ENCODE results near the gene DRG2. TPM values are rescaled to one million over a fixed set of nuclear protein-coding genes. Genes with fewer than 3 reads are reported as not detected.

DRG2 gene
- total and polyA plus RNA-seq, 2 donors (not counting 3 experiments of a cell fraction or from before 2014, with no cell fraction given): 50.2 to 60.4 TPM

DNA sequence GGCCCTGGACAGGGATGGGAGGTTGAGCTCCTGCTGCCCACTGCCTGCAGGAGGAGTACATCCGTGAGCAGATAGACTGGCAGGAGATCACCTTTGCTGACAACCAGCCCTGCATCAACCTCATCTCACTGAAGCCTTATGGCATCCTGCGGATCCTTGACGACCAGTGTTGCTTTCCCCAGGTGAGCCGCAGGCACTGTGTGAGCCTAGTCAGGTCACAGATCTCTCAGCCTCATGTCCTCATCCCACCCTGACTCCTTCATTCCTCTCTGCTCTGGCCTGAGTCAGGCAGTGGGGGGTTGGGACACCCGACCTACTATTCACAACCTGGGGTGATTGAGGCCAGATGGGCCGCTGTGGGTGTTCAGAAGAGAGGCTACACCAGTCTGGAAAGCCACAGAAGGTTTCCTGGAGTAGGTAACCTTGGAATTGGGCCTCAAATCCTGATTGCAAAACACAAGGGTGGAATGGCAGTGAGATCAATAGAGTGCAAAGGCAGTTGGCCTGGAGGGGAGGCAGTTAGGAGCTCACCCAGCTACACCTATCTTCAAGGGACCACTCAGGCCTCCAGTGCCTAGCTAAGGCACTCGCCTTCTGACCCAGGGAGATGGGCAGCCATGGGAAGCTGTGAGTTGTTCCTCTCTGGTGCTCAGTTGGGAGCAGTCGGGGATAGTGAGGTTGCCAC, 50.5 kb downstream of the DRG2 start:
- no peak for DNase-seq (ENCODE audit: low read depth, low spot score)
- FAIRE-seq: no peak
- dilution Hi-C loops (cut with MboI; ENCODE audit: extremely low pct_ligation_motif_present, low sequenced_read_pairs): no loop called here
- Histone ChIP-seq H3K9me1 (replicated peaks; ENCODE audit: control insufficient read depth, extremely low read depth, insufficient read depth, low read length) (no peaks in the 10 kb centered on the region), H3K9me3 (replicated peaks; ENCODE audit: control insufficient read depth, insufficient read depth, low read length) (no peaks in the 10 kb centered on the region), H3K4me2 (ENCODE audit: insufficient read depth, low read length) (no peak overlapping the region), H3K27ac (ENCODE audit: insufficient read depth, low read depth, low read length) (no peak overlapping the region), H3K36me3 (ENCODE audit: control insufficient read depth in 2 of 2, extremely low read depth in 1 of 2, insufficient read depth in 2 of 2, low read length in 2 of 2) (no peaks in the 10 kb centered on the region), H3K27me3 (ENCODE audit: control insufficient read depth in 2 of 2, insufficient read depth in 2 of 2, low read length in 2 of 2) (no peaks in the 10 kb centered on the region), H3K4me1 (ENCODE audit: control insufficient read depth, extremely low read depth, insufficient read depth, low read length) (no peaks in the 10 kb centered on the region), H3K4me3 (replicated peaks in 1 of 3; ENCODE audit: insufficient read depth in 1 of 3, low read depth in 1 of 3, low read length in 3 of 3) (no peak overlapping the region), H3K79me2 (ENCODE audit: control insufficient read depth, insufficient read depth, low read length) (no peaks in the 10 kb centered on the region), H3K9ac (replicated peaks; ENCODE audit: extremely low read depth, insufficient read depth, low read length) (no peak overlapping the region), H4K20me1 (replicated peaks; ENCODE audit: control insufficient read depth, extremely low read depth, insufficient read depth, low read length) (no peaks in the 10 kb centered on the region), H2AFZ (ENCODE audit: low read depth, low read length) (no peak overlapping the region)
- BruUV-seq (replicated peaks): no TSS peak
- intact Hi-C loops (cut with micrococcal nuclease): no loop called here
- TF ChIP-seq JUN (IDR thresholded peaks at IDR 0.05; ENCODE audit: borderline replicate concordance, insufficient read depth, insufficient read length, low read depth): no peak
- ChIA-PET POLR2A (no interaction called here), CTCF (interaction anchor here (0.7 to 1.0 kb wide), 2 partner anchors 10 to 52 kb away, joined by 3 read pairs; no protein-coding TSS in a partner anchor)

DNA sequence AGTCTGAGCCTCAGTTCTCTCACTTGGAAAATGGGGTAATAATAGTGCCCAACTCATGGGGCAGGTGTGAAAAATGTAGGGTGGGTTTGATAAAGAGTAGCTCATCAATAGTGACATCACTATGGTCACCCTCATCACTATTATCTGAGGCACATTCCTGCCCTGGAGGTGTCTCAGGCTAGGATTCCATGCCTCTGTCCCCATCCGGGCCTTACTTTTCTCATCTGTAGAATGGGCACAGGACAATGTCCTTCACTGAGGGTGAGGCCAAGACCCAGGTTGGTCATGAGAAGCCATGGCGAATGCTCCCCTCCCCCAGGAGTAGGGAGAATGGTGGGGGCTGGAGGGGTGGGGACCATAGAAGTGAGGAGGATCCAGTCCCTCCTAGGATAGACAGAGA, 51.3 kb downstream of the DRG2 start:
- H3K27ac ChIP-seq (ENCODE audit: insufficient read depth, low read depth, low read length): no peak overlapping the region
- ChIA-PET CTCF (interaction anchor here (0.7 to 2.8 kb wide), 3 partner anchors 11 to 52 kb away, joined by 3 to 16 read pairs (median 3); partner anchors contain the start of gene ALKBH5), POLR2A (no interaction called here)
- TF ChIP-seq POLR2A (IDR thresholded peaks at IDR 0.05; ENCODE audit: low read depth, low read length) (no peak), POLR2AphosphoS5 (IDR thresholded peaks at IDR 0.05; ENCODE audit: insufficient read depth, low read depth, low read length) (no peak), EZH2 (IDR thresholded peaks at IDR 0.05; ENCODE audit: borderline replicate concordance, low read depth, low read length, severe bottlenecking) (no peak), MYC (IDR thresholded peaks at IDR 0.05; ENCODE audit: low read depth, low read length) (no peak), FOS (IDR thresholded peaks at IDR 0.05; ENCODE audit: borderline replicate concordance, insufficient read depth, low read length) (no peak), MAX (IDR thresholded peaks at IDR 0.05; ENCODE audit: insufficient read depth, insufficient read length) (no peak), GATA2 (IDR thresholded peaks at IDR 0.05; ENCODE audit: insufficient read depth, insufficient read length, low read depth, low read length) (no peak), JUN (IDR thresholded peaks at IDR 0.05; ENCODE audit: borderline replicate concordance, insufficient read depth, insufficient read length, low read depth) (no peak)
- TF ChIP-seq, protein P1, sequence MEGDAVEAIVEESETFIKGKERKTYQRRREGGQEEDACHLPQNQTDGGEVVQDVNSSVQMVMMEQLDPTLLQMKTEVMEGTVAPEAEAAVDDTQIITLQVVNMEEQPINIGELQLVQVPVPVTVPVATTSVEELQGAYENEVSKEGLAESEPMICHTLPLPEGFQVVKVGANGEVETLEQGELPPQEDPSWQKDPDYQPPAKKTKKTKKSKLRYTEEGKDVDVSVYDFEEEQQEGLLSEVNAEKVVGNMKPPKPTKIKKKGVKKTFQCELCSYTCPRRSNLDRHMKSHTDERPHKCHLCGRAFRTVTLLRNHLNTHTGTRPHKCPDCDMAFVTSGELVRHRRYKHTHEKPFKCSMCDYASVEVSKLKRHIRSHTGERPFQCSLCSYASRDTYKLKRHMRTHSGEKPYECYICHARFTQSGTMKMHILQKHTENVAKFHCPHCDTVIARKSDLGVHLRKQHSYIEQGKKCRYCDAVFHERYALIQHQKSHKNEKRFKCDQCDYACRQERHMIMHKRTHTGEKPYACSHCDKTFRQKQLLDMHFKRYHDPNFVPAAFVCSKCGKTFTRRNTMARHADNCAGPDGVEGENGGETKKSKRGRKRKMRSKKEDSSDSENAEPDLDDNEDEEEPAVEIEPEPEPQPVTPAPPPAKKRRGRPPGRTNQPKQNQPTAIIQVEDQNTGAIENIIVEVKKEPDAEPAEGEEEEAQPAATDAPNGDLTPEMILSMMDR (IDR thresholded peaks at IDR 0.05; ENCODE audit: extremely low read depth in 1 of 2, insufficient read depth in 1 of 2, low read depth in 1 of 2, low read length in 2 of 2): no peak
- DNase-seq (ENCODE audit: low read depth, low spot score): no peak
- BruUV-seq (replicated peaks): no TSS peak
- no peaks in the 10 kb centered on the region for H3K4me1 ChIP-seq (ENCODE audit: control insufficient read depth, extremely low read depth, insufficient read depth, low read length)
- no peaks in the 10 kb centered on the region for H3K79me2 ChIP-seq (ENCODE audit: control insufficient read depth, insufficient read depth, low read length)
- no peaks in the 10 kb centered on the region for H3K36me3 ChIP-seq (ENCODE audit: control insufficient read depth in 2 of 2, extremely low read depth in 1 of 2, insufficient read depth in 2 of 2, low read length in 2 of 2)
- H3K27me3 ChIP-seq (ENCODE audit: control insufficient read depth in 2 of 2, insufficient read depth in 2 of 2, low read length in 2 of 2): no peaks in the 10 kb centered on the region
- no peaks in the 10 kb centered on the region for H3K9me3 ChIP-seq (replicated peaks; ENCODE audit: control insufficient read depth, insufficient read depth, low read length)
- dilution Hi-C loops (cut with MboI; ENCODE audit: extremely low pct_ligation_motif_present, low sequenced_read_pairs) (no loop called here), intact Hi-C loops (cut with micrococcal nuclease) (no loop called here)
- no peak overlapping the region for H3K4me2 ChIP-seq (ENCODE audit: insufficient read depth, low read length)
- no peak for FAIRE-seq
- H3K9me1 ChIP-seq (replicated peaks; ENCODE audit: control insufficient read depth, extremely low read depth, insufficient read depth, low read length): no peaks in the 10 kb centered on the region
- H2AFZ ChIP-seq (ENCODE audit: low read depth, low read length): no peak overlapping the region
- no peaks in the 10 kb centered on the region for H4K20me1 ChIP-seq (replicated peaks; ENCODE audit: control insufficient read depth, extremely low read depth, insufficient read depth, low read length)
- H3K4me3 ChIP-seq (replicated peaks in 1 of 3; ENCODE audit: insufficient read depth in 1 of 3, low read depth in 1 of 3, low read length in 3 of 3): no peak overlapping the region
- H3K9ac ChIP-seq (replicated peaks; ENCODE audit: extremely low read depth, insufficient read depth, low read length): no peak overlapping the region
